ENCODE results near the gene GPR39.
A peak's percentile ranks its signal among the peaks of the same experiment; 100 is the strongest.

Gene GPR39

GRCh38 chr2:132633635-132634034 is 217.0 kb downstream of the GPR39 start:
- no peak for ATAC-seq
- TF ChIP-seq ZC3H10 (CRISPR knock-in tag; IDR thresholded peaks at IDR 0.05) (no peak), PATZ1 (CRISPR knock-in tag; IDR thresholded peaks at IDR 0.05; ENCODE audit: borderline replicate concordance) (no peak), SNAI2 (CRISPR knock-in tag; IDR thresholded peaks at IDR 0.05) (no peak), ZNF70 (CRISPR knock-in tag; IDR thresholded peaks at IDR 0.05) (no peak), ISL1 (CRISPR knock-in tag; IDR thresholded peaks at IDR 0.05) (no peak)

GRCh38 chr2:132636346-132636745 is 219.7 kb downstream of the GPR39 start:
- no peak for TF ChIP-seq SNAI2 (CRISPR knock-in tag; IDR thresholded peaks at IDR 0.05)
- TF ChIP-seq ISL1 (CRISPR knock-in tag; IDR thresholded peaks at IDR 0.05), result no peak
- TF ChIP-seq GLIS3 (CRISPR knock-in tag; IDR thresholded peaks at IDR 0.05), result no peak
- TF ChIP-seq CREB5 (CRISPR knock-in tag; IDR thresholded peaks at IDR 0.05; ENCODE audit: low read depth), result no peak
- TF ChIP-seq CSDC2 (CRISPR knock-in tag; IDR thresholded peaks at IDR 0.05), result no peak
- TF ChIP-seq PPARA (CRISPR knock-in tag; IDR thresholded peaks at IDR 0.05; ENCODE audit: borderline replicate concordance), result no peak
- no peak for TF ChIP-seq POU6F1 (CRISPR knock-in tag; IDR thresholded peaks at IDR 0.05; ENCODE audit: borderline replicate concordance, low read depth)
- TF ChIP-seq CSRNP3 (CRISPR knock-in tag; IDR thresholded peaks at IDR 0.05), result no peak
- ATAC-seq, result no peak

- no peak for ATAC-seq
- TF ChIP-seq GLIS3 (CRISPR knock-in tag; IDR thresholded peaks at IDR 0.05) (no peak), ZFP30 (CRISPR knock-in tag; IDR thresholded peaks at IDR 0.05) (no peak), PPARA (CRISPR knock-in tag; IDR thresholded peaks at IDR 0.05; ENCODE audit: borderline replicate concordance) (no peak), ZNF565 (CRISPR knock-in tag; conservative IDR thresholded peaks at IDR 0.05; ENCODE audit: low read depth) (no peak), CSDC2 (CRISPR knock-in tag; IDR thresholded peaks at IDR 0.05) (no peak), ZFP3 (CRISPR knock-in tag; IDR thresholded peaks at IDR 0.05) (no peak), ISL1 (CRISPR knock-in tag; IDR thresholded peaks at IDR 0.05) (no peak), TOX (CRISPR knock-in tag; IDR thresholded peaks at IDR 0.05; ENCODE audit: borderline replicate concordance) (no peak), SNAI2 (CRISPR knock-in tag; IDR thresholded peaks at IDR 0.05) (no peak)
Measured at GRCh38 chr2:132638313-132639040, 221.9 kb downstream of the GPR39 start.

- ATAC-seq, result peak; percentile 50; the same call in 1 of the 3 replicates
- TF ChIP-seq PATZ1 (CRISPR knock-in tag; IDR thresholded peaks at IDR 0.05; ENCODE audit: borderline replicate concordance), result no peak
Measured at GRCh38 chr2:132640116-132640515, 223.5 kb downstream of the GPR39 start.

GRCh38 chr2:132641819-132642218 is 225.2 kb downstream of the GPR39 start:
- no peak for ATAC-seq
- no peak for TF ChIP-seq ARNTL (CRISPR knock-in tag; IDR thresholded peaks at IDR 0.05; ENCODE audit: borderline replicate concordance, low read depth)
- TF ChIP-seq PPARA (CRISPR knock-in tag; IDR thresholded peaks at IDR 0.05; ENCODE audit: borderline replicate concordance), result no peak
- no peak for TF ChIP-seq CREB5 (CRISPR knock-in tag; IDR thresholded peaks at IDR 0.05; ENCODE audit: low read depth)
- TF ChIP-seq ZFP3 (CRISPR knock-in tag; IDR thresholded peaks at IDR 0.05), result no peak
- TF ChIP-seq TCF4 (CRISPR knock-in tag; IDR thresholded peaks at IDR 0.05; ENCODE audit: borderline replicate concordance), result no peak
- TF ChIP-seq SNAI2 (CRISPR knock-in tag; IDR thresholded peaks at IDR 0.05), result no peak
- TF ChIP-seq ZC3H10 (CRISPR knock-in tag; IDR thresholded peaks at IDR 0.05), result no peak
- TF ChIP-seq TOX (CRISPR knock-in tag; IDR thresholded peaks at IDR 0.05; ENCODE audit: borderline replicate concordance), result no peak
- TF ChIP-seq TSHZ2 (CRISPR knock-in tag; IDR thresholded peaks at IDR 0.05), result no peak
- TF ChIP-seq OSR1 (CRISPR knock-in tag; IDR thresholded peaks at IDR 0.05), result no peak
- no peak for TF ChIP-seq GLIS3 (CRISPR knock-in tag; IDR thresholded peaks at IDR 0.05)
- no peak for TF ChIP-seq BACH2 (CRISPR knock-in tag; IDR thresholded peaks at IDR 0.05; ENCODE audit: borderline replicate concordance)
